ENCODE measurements around the gene BMF.
A peak's percentile ranks its signal among the peaks of the same experiment; 100 is the strongest.

The BMF gene

DNA sequence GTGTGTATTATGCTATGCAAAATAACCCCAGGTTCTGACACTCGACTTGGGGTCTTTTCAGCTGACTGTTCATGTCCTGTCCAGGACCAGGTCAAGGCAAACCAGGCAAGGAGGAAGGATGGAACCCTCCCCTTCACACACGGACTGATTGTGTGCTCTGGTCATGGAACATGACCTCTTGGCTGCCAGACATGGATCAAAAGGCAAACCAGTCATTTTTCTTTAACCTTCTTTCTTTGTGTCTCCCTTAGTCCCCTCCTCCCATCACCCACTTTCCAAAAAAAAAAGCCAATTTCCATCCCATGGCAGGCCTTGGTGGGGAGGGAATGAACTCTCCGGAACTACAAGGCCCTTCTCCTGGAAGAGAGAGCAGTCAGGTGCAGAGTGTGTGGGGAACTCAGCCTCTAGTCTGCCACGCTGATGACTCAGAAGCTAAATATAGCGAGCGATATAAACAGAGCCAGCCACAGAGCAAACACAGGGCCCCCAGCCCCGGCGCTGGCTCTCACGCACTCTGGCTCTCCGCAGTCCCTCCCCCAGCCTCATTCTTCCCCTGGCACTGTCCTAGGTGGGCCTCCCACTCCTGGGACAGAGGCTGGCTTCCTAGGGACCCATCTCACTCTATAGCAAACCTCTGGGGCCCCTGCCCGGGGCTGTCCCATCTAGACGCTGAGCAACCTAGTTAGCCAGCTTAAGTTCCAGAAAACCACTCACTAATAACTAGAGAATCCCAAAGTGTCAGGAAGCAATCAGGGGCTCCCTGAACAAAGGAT is 10.0 kb downstream of the BMF start:
- H3K36me3 Mint-ChIP-seq (ENCODE audit: low read depth): peaks cover 65% of the 10 kb centered on the region
- peaks cover 95% of the 10 kb centered on the region for H3K4me1 Mint-ChIP-seq
- H3K27ac Mint-ChIP-seq: peak overlapping the region; percentile 97 to 100 (median 99)

DNA sequence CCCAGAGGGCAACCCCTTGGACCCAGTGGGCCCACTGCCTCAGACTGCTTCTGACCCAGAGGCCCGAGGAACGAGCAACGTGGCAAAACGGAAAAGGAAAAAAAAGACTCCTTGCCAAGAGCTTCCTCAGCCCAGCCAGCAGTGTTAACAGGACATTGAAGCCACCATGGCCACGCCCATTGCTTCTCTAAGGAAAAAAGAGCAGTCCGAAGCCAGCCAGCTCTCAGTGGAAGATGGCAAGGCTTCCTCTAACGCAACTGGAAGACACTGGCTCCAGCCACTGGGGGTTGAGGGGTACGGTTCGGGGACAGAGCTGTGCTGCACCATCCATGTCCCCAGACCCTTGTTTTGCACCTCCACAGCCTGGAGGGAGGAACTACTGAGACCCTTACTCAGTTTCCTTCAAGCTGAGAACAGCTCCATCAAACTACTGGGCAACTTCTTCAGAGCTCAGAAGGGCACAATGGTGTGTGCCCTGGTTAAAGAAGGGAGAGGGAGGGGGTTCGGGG is 10.7 kb downstream of the BMF start:
- no peaks in the 10 kb centered on the region for H3K27me3 Mint-ChIP-seq (ENCODE audit: low read depth)
- TF ChIP-seq, protein P1, sequence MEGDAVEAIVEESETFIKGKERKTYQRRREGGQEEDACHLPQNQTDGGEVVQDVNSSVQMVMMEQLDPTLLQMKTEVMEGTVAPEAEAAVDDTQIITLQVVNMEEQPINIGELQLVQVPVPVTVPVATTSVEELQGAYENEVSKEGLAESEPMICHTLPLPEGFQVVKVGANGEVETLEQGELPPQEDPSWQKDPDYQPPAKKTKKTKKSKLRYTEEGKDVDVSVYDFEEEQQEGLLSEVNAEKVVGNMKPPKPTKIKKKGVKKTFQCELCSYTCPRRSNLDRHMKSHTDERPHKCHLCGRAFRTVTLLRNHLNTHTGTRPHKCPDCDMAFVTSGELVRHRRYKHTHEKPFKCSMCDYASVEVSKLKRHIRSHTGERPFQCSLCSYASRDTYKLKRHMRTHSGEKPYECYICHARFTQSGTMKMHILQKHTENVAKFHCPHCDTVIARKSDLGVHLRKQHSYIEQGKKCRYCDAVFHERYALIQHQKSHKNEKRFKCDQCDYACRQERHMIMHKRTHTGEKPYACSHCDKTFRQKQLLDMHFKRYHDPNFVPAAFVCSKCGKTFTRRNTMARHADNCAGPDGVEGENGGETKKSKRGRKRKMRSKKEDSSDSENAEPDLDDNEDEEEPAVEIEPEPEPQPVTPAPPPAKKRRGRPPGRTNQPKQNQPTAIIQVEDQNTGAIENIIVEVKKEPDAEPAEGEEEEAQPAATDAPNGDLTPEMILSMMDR (IDR thresholded peaks at IDR 0.05; ENCODE audit: unreplicated experiment in 3 of 3): no peak
- H3K4me3 Mint-ChIP-seq: peak overlapping the region in 2 of 3 experiments; percentile 64 to 71

More for the DNA sequence above, 10.0 kb downstream of the BMF start:
- Mint-ChIP-seq H3K9me3 (no peaks in the 10 kb centered on the region), H3K27me3 (ENCODE audit: low read depth) (no peaks in the 10 kb centered on the region), H3K4me3 (peak overlapping the region; percentile 64 to 73 (median 71))
- TF ChIP-seq, protein P1 (IDR thresholded peaks at IDR 0.05; ENCODE audit: unreplicated experiment in 3 of 3): no peak

DNA sequence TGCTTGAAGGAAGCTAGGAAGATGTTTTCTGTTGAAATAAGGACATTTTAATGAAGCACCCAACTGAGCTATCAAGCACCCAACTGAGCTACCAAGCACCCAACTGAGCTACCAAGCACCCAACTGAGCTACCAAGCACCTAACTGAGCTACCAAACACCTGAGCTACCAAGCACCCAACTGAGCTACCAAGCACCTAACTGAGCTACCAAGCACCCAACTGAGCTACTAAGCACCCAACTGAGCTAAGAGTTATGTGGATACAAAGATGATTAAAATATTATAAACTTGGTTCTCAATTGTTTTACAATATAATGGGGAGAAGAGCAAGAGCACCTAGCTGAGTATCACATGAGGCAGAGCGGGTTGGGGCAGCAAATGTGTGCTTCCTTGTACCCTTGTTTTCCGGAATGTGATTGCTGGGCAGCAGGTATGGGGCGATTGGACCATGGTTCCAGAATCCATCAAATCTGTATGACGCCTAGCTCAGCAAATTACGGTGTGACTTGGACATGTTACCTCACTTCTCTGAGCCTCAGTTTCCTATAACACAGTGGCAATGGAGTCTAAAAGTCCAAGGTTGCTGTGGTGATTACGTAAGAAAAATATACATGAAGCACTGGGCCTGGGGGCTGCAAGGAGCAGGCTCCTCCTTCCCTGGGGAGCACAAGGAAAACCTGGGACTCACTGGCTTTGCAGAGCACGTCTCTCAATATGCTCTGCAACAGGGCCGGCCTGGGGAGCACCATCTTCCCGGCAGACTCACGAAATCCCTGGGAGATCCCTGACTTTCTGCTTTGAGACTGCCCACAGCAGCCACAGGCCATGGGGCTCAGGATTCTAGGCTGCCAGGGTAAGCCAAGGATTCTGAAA is 11.3 kb downstream of the BMF start:
- H3K36me3 Mint-ChIP-seq (ENCODE audit: low read depth): peaks cover 68% of the 10 kb centered on the region
- H3K4me1 Mint-ChIP-seq: peaks cover 96% of the 10 kb centered on the region
- TF ChIP-seq, protein P1 (IDR thresholded peaks at IDR 0.05; ENCODE audit: unreplicated experiment in 3 of 3): no peak
- H3K4me3 Mint-ChIP-seq: peak overlapping the region; percentile 42 to 77 (median 57)
- H3K27me3 Mint-ChIP-seq (ENCODE audit: low read depth): no peaks in the 10 kb centered on the region
- H3K27ac Mint-ChIP-seq: peak overlapping the region; percentile 97 to 100 (median 99)
- no peaks in the 10 kb centered on the region for H3K9me3 Mint-ChIP-seq

More for the DNA sequence above, 10.7 kb downstream of the BMF start:
- peaks cover 96% of the 10 kb centered on the region for H3K4me1 Mint-ChIP-seq
- peak overlapping the region; percentile 97 to 100 (median 99) for H3K27ac Mint-ChIP-seq
- no peaks in the 10 kb centered on the region for H3K9me3 Mint-ChIP-seq
- peaks cover 67% of the 10 kb centered on the region for H3K36me3 Mint-ChIP-seq (ENCODE audit: low read depth)

DNA sequence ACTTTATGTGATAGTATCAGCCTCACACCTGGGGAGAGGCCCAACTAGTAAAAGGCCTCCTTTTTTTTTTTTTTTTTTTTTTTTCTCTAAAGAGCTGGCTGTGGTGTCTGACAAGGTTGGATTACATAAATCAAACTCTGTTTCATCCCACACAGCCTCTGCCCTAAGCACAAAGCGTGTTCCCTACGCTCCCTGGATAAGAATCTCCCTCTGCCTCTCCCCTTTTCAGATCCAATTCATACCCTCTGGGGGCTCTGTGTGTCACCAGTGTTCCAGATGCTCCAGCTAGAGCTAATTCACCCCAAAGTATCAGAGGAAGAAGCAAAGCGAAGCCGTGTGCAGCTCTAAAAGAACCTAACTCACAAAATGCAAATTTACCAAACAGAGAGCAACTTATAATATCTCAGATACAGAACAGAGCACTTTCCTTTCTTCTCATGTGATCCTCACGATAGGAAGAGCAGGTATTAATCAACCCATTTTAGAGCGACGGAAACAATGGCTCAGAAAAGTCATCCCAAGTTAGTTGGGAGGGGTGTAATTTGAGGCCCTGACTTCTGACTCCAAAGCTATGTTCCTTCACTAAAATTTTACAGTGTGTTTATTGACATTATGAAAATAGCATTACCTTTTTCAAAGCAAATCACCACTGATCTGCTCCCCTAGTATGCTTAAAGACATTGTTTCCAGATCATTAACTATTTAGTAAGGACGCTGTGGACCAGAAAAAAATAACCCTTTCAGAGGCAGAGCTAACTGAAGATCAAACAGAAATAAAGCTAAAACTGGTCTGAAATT is 12.4 kb downstream of the BMF start:
- peaks cover 69% of the 10 kb centered on the region for H3K36me3 Mint-ChIP-seq (ENCODE audit: low read depth)
- no peaks in the 10 kb centered on the region for H3K27me3 Mint-ChIP-seq (ENCODE audit: low read depth)
- peak overlapping the region; percentile 42 to 77 (median 62) for H3K4me3 Mint-ChIP-seq
- H3K4me1 Mint-ChIP-seq: peaks cover 100% of the 10 kb centered on the region
- TF ChIP-seq, protein P1 (IDR thresholded peaks at IDR 0.05; ENCODE audit: unreplicated experiment in 3 of 3): no peak
- H3K27ac Mint-ChIP-seq: peak overlapping the region; percentile 97 to 100 (median 99)
- no peaks in the 10 kb centered on the region for H3K9me3 Mint-ChIP-seq

DNA sequence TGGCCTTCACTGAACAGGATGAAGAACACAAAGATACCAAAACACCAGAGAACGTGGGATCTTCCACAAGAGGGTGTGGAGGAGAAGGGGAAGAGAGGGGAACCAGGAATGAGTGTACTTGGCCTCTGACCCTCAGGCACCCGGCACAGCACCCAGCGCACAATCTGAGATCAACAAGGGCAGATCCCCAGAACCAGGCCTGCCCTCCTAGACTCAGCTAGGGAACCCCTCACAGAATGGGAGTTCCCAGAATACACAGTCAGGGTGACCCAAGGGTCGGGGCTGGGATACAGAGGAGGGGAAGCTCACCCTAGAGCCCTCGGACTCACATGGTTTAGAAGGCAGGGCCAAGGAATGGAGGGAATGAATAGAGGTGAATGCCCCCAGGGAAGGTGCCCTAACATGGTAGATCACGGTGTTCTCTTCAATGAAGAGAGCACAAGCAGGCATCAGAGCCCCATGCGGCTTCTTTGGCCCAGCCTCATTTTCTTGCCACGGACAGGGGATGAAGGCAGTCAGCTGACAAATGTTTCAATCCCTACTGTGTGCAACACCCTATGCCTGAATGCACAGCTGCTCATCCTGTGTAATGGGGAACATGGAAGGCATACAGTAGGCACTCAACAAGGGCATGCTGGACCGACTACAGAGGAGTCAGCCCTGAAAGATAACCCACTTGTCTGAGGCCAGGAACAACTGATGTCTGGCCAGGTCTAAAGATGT is 13.1 kb downstream of the BMF start:
- Mint-ChIP-seq H3K4me3 (peak overlapping the region; percentile 8 to 39 (median 21)), H3K4me1 (peaks cover 96% of the 10 kb centered on the region), H3K27ac (peak overlapping the region; percentile 97 to 100 (median 99)), H3K27me3 (ENCODE audit: low read depth) (no peaks in the 10 kb centered on the region), H3K36me3 (ENCODE audit: low read depth) (peaks cover 63% of the 10 kb centered on the region), H3K9me3 (no peaks in the 10 kb centered on the region)
- TF ChIP-seq, protein P1 (IDR thresholded peaks at IDR 0.05; ENCODE audit: unreplicated experiment in 3 of 3): no peak

Data from nephron (organoid).